ENCODE data around the gene SLC12A4.

Gene SLC12A4

GRCh38 chr16:67961551-67961957 is 6.9 kb downstream of the SLC12A4 start:
- no peak overlapping the region for H3K4me3 ChIP-seq (ENCODE audit: low read depth, low read length)
- no peak for DNase-seq (ENCODE audit: low read depth)
- TF ChIP-seq CTCF (IDR thresholded peaks at IDR 0.05; ENCODE audit: insufficient read depth, low read depth, low read length, missing control alignments): no peak

- no peak overlapping the region for H3K4me3 ChIP-seq (ENCODE audit: low read depth, low read length)
- TF ChIP-seq CTCF (IDR thresholded peaks at IDR 0.05; ENCODE audit: insufficient read depth, low read depth, low read length, missing control alignments): no peak
- no peak for DNase-seq (ENCODE audit: low read depth)
These were observed 8.7 kb downstream of the SLC12A4 start for GRCh38 chr16:67959536-67960329.

- TF ChIP-seq CTCF (IDR thresholded peaks at IDR 0.05; ENCODE audit: insufficient read depth, low read depth, low read length, missing control alignments): no peak
- no peak for DNase-seq (ENCODE audit: low read depth)
- H3K4me3 ChIP-seq (ENCODE audit: low read depth, low read length): no peak overlapping the region
These were observed 10.8 kb downstream of the SLC12A4 start for GRCh38 chr16:67957622-67958021.

GRCh38 chr16:67954421-67955196 is 13.8 kb downstream of the SLC12A4 start:
- no peak for TF ChIP-seq CTCF (IDR thresholded peaks at IDR 0.05; ENCODE audit: insufficient read depth, low read depth, low read length, missing control alignments)
- H3K4me3 ChIP-seq (ENCODE audit: low read depth, low read length): no peak overlapping the region
- DNase-seq (ENCODE audit: low read depth): no peak

- H3K4me3 ChIP-seq (ENCODE audit: low read depth, low read length): no peak overlapping the region
- DNase-seq (ENCODE audit: low read depth): no peak
- TF ChIP-seq CTCF (IDR thresholded peaks at IDR 0.05; ENCODE audit: insufficient read depth, low read depth, low read length, missing control alignments): no peak
These were observed 14.6 kb downstream of the SLC12A4 start for GRCh38 chr16:67953641-67954375.

GRCh38 chr16:67951485-67951884 is 17.0 kb downstream of the SLC12A4 start:
- no peak overlapping the region for H3K4me3 ChIP-seq (ENCODE audit: low read depth, low read length)
- TF ChIP-seq CTCF (IDR thresholded peaks at IDR 0.05; ENCODE audit: insufficient read depth, low read depth, low read length, missing control alignments): no peak
- DNase-seq (ENCODE audit: low read depth): no peak
